ENCODE results near the gene DGKB.

Gene DGKB

DNA sequence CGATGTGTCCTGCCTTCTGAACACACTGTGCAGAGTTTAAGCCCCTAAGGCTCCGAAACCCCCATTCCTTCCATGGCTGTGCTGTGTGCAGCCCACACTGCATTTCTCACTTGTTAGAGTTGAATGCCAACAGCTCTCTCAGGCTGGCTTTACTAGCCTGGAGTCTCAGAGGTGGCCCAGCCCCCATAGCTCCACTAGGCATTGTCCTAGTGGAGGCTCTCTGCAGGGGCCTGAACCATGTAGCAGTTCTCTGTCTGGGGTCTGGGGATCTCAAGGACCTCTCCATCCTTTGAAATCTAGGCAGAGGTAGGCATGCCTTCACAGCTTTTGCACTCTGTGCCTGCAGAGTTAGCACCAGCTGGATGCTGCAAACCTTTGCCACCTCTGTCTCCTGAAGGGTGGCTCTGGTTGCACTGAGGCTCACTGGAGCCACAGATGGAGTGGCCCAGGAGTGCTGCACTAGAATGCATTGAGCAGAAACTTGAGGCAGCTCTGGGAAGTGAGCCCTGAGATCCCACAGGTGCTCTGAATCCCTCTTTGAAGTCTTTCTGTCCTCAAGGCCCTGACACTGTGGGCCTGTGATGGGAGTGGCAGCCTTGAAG is 301.7 kb downstream of the DGKB start:
- in situ Hi-C loops (cut with MboI; ENCODE audit: low sequenced_read_pairs), result no loop called here

GRCh38 chr7:14598978-14599377 is 303.6 kb downstream of the DGKB start:
- in situ Hi-C loops (cut with MboI; ENCODE audit: low sequenced_read_pairs), result no loop called here

- in situ Hi-C loops (cut with MboI; ENCODE audit: low sequenced_read_pairs), result no loop called here
These were observed 306.1 kb downstream of the DGKB start for GRCh38 chr7:14596421-14596820.

- in situ Hi-C loops (cut with MboI; ENCODE audit: low sequenced_read_pairs), result no loop called here
These were observed 312.3 kb downstream of the DGKB start for GRCh38 chr7:14590206-14590605.

DNA sequence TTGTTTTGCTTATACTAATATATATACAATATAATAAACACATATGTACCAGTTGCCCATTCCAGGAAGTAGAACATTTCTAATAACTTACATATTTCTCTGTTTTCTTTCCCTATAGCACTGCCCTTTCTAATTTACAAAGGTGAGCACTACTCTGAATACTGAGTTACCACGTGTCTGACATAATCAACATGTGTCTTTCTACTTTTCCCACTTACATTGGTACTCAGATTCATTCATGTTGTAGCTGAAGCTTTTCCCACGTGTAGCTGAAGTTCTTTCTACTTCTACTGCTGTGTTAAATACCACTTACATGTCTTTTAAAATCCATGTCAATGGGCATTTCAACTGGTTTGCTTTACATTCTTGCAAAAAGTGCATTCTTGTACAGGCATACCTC is 317.3 kb downstream of the DGKB start:
- in situ Hi-C loops (cut with MboI; ENCODE audit: low sequenced_read_pairs), result no loop called here

- in situ Hi-C loops (cut with MboI; ENCODE audit: low sequenced_read_pairs), result no loop called here
These were observed 319.0 kb downstream of the DGKB start for GRCh38 chr7:14583518-14583917.

- in situ Hi-C loops (cut with MboI; ENCODE audit: low sequenced_read_pairs), result no loop called here
These were observed 320.5 kb downstream of the DGKB start for GRCh38 chr7:14582010-14582409.

DNA sequence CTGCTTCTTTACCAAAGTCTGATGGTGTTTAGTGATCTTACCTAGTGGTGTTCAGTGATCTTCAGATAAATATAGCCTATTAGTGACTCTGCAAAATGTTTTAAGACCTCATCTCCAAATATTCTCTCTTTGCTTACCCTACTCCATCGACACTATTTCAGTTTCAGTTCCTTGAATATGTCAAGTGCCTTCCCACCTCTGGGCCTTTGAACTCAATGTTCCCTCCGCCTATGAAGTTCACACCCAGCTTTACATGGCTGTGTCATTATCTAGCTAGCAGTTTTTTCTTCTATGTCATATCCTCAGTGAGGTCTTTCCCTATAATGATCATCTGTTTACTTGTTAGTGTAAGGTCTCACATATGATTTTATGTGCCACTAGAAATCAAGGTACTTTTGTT is 322.6 kb downstream of the DGKB start:
- in situ Hi-C loops (cut with MboI; ENCODE audit: low sequenced_read_pairs), result no loop called here

DNA sequence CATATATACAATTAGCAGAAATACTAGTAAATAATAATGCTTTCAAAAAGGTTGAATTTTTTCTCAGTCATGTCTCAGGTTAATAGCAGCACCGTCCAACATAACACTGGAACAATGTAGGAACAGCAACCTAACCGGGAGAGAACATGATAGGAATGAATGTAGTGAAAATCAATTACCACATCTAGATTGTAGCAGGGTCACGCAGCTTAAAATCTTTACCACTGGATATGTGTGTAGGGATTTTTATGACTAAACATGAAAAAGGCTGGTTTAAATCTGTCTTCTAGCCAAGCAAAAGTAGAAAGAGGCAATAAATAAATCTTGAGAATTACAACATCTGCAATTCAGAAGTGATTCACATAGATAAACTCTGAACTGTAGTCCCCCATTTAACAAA is 326.0 kb downstream of the DGKB start:
- in situ Hi-C loops (cut with MboI; ENCODE audit: low sequenced_read_pairs), result no loop called here

DNA sequence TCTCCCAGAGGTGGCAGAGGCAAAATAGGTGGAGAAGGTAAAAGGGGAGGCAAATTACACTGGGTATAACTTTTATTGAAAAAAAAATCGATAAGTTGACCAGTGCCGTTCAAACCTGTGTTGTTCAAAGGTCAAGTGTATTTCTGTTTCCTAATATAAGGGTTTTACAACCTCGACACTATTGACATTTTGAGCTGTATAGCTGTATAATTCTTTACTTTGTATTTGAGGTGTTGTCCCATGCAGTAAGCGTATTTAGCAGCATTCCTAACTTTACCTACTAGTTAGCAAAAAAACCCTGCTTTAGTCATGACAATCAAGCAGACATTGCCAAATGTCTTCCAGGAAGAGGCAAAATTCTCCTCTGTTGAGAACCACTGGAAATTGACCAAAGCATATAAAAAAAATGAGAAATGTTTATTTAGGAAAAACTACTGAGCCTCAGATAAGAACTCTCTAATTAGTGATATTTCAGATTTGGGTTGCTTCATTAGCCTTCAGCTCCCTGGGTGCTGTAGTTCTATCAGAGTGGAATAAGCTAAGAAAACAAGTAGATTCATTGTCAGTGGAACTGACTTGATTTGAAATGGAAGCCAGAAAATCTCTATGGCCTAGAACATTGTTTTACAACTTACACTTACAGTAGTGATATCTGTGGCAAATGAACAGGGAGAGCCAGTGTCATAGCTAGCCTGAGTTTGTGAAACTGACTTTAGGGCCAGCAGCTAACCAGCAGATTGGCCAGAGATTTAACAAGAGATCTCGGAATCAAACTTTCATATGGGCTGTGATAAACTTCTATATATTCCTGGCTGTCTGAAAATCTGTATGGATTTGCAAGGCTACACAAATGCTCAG is 331.6 kb downstream of the DGKB start:
- in situ Hi-C loops (cut with MboI; ENCODE audit: low sequenced_read_pairs), result no loop called here

GRCh38 chr7:14552060-14552459 is 350.5 kb downstream of the DGKB start:
- in situ Hi-C loops (cut with MboI; ENCODE audit: low sequenced_read_pairs), result no loop called here

DNA sequence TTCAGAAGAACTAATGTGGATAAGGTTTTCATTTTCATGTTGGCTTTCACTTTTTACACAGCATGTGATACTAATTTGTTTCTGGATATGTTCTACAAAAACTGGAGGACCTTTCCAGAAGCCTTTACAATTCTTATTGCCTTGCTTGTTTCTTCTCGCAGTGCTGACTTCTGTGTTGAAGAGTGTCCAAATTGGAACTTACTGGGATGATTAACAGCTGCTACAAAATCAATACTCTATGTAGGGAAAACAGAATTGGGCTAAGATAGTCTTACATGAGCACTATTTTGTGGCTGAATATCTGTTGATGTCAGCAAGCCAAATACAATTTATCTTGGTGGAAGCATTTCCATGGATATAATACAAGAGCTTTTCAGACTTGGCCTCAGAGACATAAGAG is 351.2 kb downstream of the DGKB start:
- in situ Hi-C loops (cut with MboI; ENCODE audit: low sequenced_read_pairs), result no loop called here

DNA sequence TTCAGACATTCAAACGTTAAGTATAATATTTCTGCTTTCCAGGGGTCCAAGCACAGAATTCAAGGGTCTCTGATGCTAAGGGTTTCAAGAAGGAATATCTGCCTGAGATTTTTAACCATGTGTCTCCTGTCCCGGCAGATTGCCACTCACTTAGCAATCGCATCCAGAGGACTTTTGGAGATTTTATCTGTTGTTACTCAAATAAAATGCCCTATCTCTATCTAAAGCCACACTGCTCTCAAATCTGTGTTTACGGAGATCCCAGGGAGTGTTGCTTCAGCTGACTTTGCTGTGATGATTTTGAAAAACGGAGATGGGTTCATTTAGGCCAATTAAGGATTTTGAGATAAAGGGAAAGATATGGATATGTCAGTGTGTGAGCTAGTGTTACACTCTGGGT is 359.9 kb downstream of the DGKB start:
- in situ Hi-C loops (cut with MboI; ENCODE audit: low sequenced_read_pairs), result no loop called here

DNA sequence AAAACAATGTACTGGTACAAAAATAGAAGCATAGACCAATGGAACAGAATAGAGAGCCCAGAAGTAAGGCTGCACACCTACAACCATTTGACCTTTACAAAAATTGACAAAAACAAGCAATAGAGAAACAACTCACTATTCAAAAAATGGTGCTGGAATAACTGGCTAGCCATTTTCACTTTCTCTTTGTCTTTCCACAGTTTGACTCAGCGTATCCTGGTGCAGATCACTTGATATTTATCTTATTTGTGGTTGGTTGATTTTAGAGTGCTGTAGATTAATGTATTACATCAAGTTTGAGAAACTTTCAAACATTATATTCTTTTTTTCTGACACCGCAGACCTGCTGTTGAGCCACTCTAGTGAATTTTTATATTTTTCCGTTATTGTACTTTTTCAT is 381.4 kb downstream of the DGKB start:
- in situ Hi-C loops (cut with MboI; ENCODE audit: low sequenced_read_pairs), result no loop called here

DNA sequence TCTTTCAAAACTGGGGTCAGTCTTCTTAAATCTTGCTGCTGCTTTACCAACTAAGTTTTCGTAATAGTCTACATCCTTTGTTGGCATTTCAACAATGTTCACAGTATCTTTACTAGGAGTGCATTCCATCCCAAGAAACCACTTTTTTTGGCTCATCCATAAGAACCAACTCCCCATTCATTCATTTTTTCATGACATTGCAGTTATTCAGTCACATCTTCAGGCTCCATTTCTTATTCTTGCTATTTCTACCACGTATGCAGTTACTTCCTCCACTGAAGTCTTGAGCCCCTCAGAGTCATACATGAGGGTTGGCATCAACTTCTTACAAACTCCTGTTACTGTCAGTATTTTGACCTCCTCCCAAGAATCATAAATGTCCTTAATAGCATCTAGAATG is 392.3 kb downstream of the DGKB start:
- in situ Hi-C loops (cut with MboI; ENCODE audit: low sequenced_read_pairs), result no loop called here

DNA sequence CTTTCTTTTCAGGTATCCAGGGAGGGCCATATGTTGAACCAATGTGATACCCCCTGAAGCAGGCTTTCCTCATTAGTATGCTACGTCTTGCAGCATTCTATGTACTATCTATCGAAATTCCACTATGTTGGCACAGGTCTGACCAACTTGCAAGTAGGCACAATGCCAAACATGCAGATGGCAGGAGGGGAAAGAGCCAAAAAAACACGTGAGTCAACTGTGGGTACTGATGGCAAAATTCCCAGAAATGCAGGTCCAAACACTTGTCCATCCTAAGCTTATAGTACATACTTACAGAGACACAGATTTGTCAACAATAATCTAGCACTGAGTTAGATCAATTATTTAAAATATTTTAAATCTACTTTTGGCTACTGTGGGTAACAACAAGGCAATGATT is 394.9 kb downstream of the DGKB start:
- in situ Hi-C loops (cut with MboI; ENCODE audit: low sequenced_read_pairs), result no loop called here

DNA sequence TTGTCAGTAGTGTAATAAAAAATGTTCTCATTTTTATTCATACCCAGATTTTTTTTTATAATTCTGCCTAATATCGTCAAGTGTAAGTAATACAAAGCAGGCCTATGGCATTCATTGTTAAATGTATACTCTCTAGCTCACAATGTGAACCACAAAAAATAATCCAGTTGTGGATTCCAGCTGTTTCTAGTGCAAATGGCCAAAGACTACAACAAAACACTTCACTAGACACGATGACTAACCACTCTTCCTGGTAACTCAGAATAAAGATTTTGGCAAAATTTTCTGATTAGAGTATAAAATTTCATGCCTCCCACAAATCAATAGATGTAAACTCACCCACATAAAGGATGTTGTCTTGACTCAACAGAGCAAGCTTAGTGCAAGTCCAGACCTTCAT is 396.6 kb downstream of the DGKB start:
- in situ Hi-C loops (cut with MboI; ENCODE audit: low sequenced_read_pairs), result no loop called here

GRCh38 chr7:14504134-14504533 is 398.4 kb downstream of the DGKB start:
- in situ Hi-C loops (cut with MboI; ENCODE audit: low sequenced_read_pairs), result no loop called here

DNA sequence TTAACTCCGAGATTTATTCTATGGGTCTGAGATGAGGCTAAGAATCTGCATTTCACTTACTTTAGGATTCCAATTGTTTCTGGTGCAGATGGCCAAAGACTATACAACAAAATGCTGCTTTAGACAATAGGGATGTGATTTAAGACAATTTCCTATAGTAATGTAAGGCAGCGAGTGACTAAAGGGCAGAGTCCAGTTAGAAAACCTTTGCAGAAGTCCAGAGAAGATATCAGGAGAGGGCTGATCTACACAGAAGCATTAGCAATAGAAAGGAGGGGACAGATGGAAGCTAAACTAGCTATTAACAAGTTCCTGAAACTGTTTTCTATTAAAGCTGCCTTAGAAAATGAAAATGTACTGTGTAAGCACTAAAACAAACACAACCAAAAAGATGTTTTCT is 398.9 kb downstream of the DGKB start:
- in situ Hi-C loops (cut with MboI; ENCODE audit: low sequenced_read_pairs), result no loop called here

- in situ Hi-C loops (cut with MboI; ENCODE audit: low sequenced_read_pairs), result no loop called here
These were observed 401.1 kb downstream of the DGKB start for GRCh38 chr7:14501436-14501835.

GRCh38 chr7:14497390-14497789 is 405.2 kb downstream of the DGKB start:
- in situ Hi-C loops (cut with MboI; ENCODE audit: low sequenced_read_pairs), result no loop called here

- in situ Hi-C loops (cut with MboI; ENCODE audit: low sequenced_read_pairs), result no loop called here
These were observed 406.9 kb downstream of the DGKB start for GRCh38 chr7:14495633-14496032.

All from HL-60/S4 (cell line).